SU-DHL-6 (cell line): ENCODE results near the gene CCL24.

ENCODE experiments used
- H2AFZ ChIP-seq: fragments of 200-600 bp; sonication (generic); 2 replicates; pipeline ENCODE4 v1.6.1; 2014; ENCODE audit warnings: low read depth, mild to moderate bottlenecking, moderate library complexity, mixed read lengths, antibody characterized with exemption, low read length; ENCODE audit not compliant: severe bottlenecking
- H3F3A ChIP-seq: fragments of 200-600 bp; shearing (Covaris generic); 2 replicates; pipeline ENCODE4 v1.6.0; 2016; ENCODE audit warnings: antibody characterized with exemption, mild to moderate bottlenecking; ENCODE audit not compliant: insufficient read depth
- H3K27ac ChIP-seq: fragments of 200-600 bp; sonication (generic); 2 replicates; pipeline ENCODE4 v1.5.1; 2016; ENCODE audit warnings: low read depth, mild to moderate bottlenecking, low read length, moderate library complexity, mixed read lengths
- H3K27me3 ChIP-seq: fragments of 200-600 bp; sonication (generic), shearing (Covaris generic); 2 replicates; pipeline ENCODE4 v1.6.0; 2014; ENCODE audit warnings: mild to moderate bottlenecking, low read length
- H3K36me3 ChIP-seq: fragments of 200-600 bp; sonication (generic); 2 replicates; pipeline ENCODE4 v1.6.1; 2014; ENCODE audit warnings: mild to moderate bottlenecking, low read length, mixed read lengths
- H3K4me2 ChIP-seq: fragments of 300-600, 200-600 bp; shearing (Covaris generic), sonication (generic); 2 replicates; pipeline ENCODE4 v1.6.0; 2014; ENCODE audit warnings: low read length, low read depth, mild to moderate bottlenecking; ENCODE audit not compliant: poor library complexity, severe bottlenecking
- H3K4me3 ChIP-seq: fragments of 200-600 bp; sonication (generic); 2 replicates; pipeline ENCODE4 v1.5.1; 2014; ENCODE audit warnings: antibody characterized with exemption, low read length, mild to moderate bottlenecking, mixed read lengths; ENCODE audit not compliant: insufficient read depth, poor library complexity, severe bottlenecking
- H3K79me2 ChIP-seq: fragments of 200-600 bp; sonication (generic); 2 replicates; pipeline ENCODE4 v1.6.1; 2014; ENCODE audit warnings: mild to moderate bottlenecking, low read length, moderate library complexity; ENCODE audit not compliant: insufficient read depth
- H3K9ac ChIP-seq: fragments of 200-600 bp; sonication (generic); 2 replicates; pipeline ENCODE4 v1.7.0; 2014; ENCODE audit warnings: mild to moderate bottlenecking, low read length
- H3K9me2 ChIP-seq: fragments of 200-600 bp; sonication (generic); replicated peaks from 2 replicates; pipeline ENCODE4 v1.6.1; 2014; ENCODE audit warnings: low read length; ENCODE audit not compliant: insufficient read depth
- H3K9me3 ChIP-seq: fragments of 200-600 bp; sonication (generic); 2 replicates; pipeline ENCODE4 v1.6.1; 2014; ENCODE audit warnings: low read length, mixed read lengths; ENCODE audit not compliant: insufficient read depth
- H4K20me1 ChIP-seq: fragments of 200-600 bp; sonication (generic); 2 replicates; pipeline ENCODE4 v1.6.1; 2014; ENCODE audit warnings: low read depth, mild to moderate bottlenecking, antibody characterized with exemption, low read length, moderate library complexity, mixed read lengths
- EZH2phosphoT487 ChIP-seq: fragments of 200-600 bp; sonication (generic), shearing (Covaris generic); conservative IDR thresholded peaks from 2 replicates; pipeline ENCODE4 v1.6.1; 2018; ENCODE audit warnings: mild to moderate bottlenecking, antibody characterized with exemption, low read length, moderate library complexity, mixed read lengths
- TF ChIP-seq, protein P1 (sequence below): fragments of 200-600 bp; sonication (generic); IDR thresholded peaks from one replicate; pipeline ENCODE4 v1.5.1; 2017; ENCODE audit warnings: antibody characterized with exemption, mild to moderate bottlenecking, low read length, moderate library complexity; ENCODE audit not compliant: insufficient read depth, poor library complexity, severe bottlenecking

Gene CCL24, protein sequence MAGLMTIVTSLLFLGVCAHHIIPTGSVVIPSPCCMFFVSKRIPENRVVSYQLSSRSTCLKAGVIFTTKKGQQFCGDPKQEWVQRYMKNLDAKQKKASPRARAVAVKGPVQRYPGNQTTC

DNA sequence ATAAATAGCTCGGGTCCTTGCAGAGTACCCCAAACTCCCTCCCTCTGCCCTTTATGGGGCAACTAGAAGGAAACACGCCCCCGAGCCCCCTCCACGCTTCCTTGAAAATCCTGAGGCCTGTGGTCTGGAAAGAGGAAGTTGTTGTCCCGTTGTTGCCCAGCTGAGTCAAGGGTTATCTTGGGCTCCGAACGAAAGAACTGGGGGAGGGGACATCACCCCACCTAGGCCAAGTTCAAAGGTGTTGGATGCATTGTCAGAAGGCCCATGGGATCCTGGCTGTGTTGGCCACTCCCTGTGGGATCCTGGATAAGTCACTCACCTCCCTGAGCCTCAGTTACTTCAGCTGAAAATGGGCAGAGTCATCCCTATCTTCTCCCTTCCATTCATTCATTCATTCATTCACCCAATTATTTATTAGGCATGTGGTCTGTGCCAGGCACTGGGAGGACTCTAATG is at the start of gene CCL24:
Gene CCL24 (minus strand): TSS at position 26 of the 456 bp plus-strand sequence. CDS start 91 bp downstream, outside the sequence.
- H2AFZ ChIP-seq, result no peak within 1 kb of the TSS
- H3K4me2 ChIP-seq, result no peak within 1 kb of the TSS
- H3K36me3 ChIP-seq, result no peaks in the 10 kb centered on the region
- no peak within 1 kb of the TSS for H3K27ac ChIP-seq
- no peaks in the 10 kb centered on the region for H3K27me3 ChIP-seq
- no peak within 1 kb of the TSS for H3K9ac ChIP-seq
- H3K9me2 ChIP-seq, result no peaks in the 10 kb centered on the region
- H3K4me3 ChIP-seq, result no peak within 1 kb of the TSS
- no peaks in the 10 kb centered on the region for H3F3A ChIP-seq
- no peaks in the 10 kb centered on the region for H4K20me1 ChIP-seq
- no peak for TF ChIP-seq EZH2phosphoT487
- TF ChIP-seq, protein P1, sequence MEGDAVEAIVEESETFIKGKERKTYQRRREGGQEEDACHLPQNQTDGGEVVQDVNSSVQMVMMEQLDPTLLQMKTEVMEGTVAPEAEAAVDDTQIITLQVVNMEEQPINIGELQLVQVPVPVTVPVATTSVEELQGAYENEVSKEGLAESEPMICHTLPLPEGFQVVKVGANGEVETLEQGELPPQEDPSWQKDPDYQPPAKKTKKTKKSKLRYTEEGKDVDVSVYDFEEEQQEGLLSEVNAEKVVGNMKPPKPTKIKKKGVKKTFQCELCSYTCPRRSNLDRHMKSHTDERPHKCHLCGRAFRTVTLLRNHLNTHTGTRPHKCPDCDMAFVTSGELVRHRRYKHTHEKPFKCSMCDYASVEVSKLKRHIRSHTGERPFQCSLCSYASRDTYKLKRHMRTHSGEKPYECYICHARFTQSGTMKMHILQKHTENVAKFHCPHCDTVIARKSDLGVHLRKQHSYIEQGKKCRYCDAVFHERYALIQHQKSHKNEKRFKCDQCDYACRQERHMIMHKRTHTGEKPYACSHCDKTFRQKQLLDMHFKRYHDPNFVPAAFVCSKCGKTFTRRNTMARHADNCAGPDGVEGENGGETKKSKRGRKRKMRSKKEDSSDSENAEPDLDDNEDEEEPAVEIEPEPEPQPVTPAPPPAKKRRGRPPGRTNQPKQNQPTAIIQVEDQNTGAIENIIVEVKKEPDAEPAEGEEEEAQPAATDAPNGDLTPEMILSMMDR, result no peak
- H3K9me3 ChIP-seq, result no peaks in the 10 kb centered on the region
- no peaks in the 10 kb centered on the region for H3K79me2 ChIP-seq

DNA sequence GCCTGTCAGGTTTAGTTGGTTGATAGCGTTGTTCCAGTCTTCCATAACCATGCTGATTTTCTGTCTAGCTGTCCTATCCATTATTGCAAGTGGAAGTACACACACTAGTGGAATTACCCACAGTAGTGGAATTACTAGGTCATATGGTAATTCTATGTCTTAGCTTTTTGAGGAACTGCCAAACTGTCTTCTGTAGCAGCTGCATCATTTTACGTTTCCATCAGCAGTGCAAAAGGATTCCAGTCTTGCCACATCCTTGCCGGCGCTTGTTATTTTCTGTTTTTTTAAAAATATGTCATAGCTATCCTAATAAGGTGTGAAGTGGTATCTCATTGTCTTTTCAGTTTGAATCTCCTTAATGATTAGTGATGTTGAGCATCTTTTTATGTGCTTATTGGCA is 48.0 kb upstream of the CCL24 start:
- Histone ChIP-seq H3K79me2 (no peaks in the 10 kb centered on the region), H3K4me2 (no peak overlapping the region), H3K36me3 (no peaks in the 10 kb centered on the region), H3F3A (no peaks in the 10 kb centered on the region), H3K9me2 (no peaks in the 10 kb centered on the region), H4K20me1 (no peaks in the 10 kb centered on the region), H3K9ac (no peak overlapping the region), H2AFZ (no peak overlapping the region), H3K9me3 (no peaks in the 10 kb centered on the region), H3K4me3 (no peak overlapping the region), H3K27ac (no peak overlapping the region), H3K27me3 (no peaks in the 10 kb centered on the region)
- TF ChIP-seq, protein P1, result no peak
- TF ChIP-seq EZH2phosphoT487, result no peak

DNA sequence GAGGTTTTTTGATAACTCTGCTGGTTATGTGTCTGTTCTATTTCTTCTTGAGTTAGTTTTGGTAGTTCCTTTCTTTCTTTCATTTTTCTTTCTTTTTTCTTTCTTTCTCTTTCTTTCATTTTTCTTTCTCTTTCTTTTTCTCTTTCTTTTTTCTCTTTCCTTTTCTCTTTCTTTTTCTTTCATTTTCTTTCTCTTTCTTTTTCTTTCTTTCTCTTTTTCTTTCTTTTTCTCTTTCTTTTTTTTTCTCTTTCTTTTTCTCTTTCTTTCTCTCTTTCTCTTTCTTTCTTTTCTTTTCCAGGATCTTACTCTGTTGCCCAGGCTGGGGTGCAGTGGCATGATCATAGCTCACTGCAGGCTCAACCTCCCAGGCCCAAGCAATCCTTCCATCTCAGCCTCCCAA is 44.8 kb upstream of the CCL24 start:
- H3K9me3 ChIP-seq, result no peaks in the 10 kb centered on the region
- H3K9me2 ChIP-seq, result no peaks in the 10 kb centered on the region
- no peak overlapping the region for H3K9ac ChIP-seq
- H3K4me2 ChIP-seq, result no peak overlapping the region
- no peak overlapping the region for H2AFZ ChIP-seq
- no peak for TF ChIP-seq EZH2phosphoT487
- TF ChIP-seq, protein P1, result no peak
- no peaks in the 10 kb centered on the region for H4K20me1 ChIP-seq
- H3F3A ChIP-seq, result no peaks in the 10 kb centered on the region
- no peak overlapping the region for H3K27ac ChIP-seq
- no peaks in the 10 kb centered on the region for H3K36me3 ChIP-seq
- no peaks in the 10 kb centered on the region for H3K27me3 ChIP-seq
- no peaks in the 10 kb centered on the region for H3K79me2 ChIP-seq
- H3K4me3 ChIP-seq, result no peak overlapping the region
